Measurements from ENCODE around the gene RTEL1. TPM values are rescaled to one million over a fixed set of nuclear protein-coding genes. Genes with fewer than 3 reads are reported as not detected.

Gene RTEL1
- total RNA-seq, 4 donors from 2014 or later = 8.5 to 38.3 (median 12.7) TPM

- WGBS, 2 donors = 30 to 44% methylated on average over 16 to 40 of the region's 47 CpGs
- intact Hi-C loops (cut with DNase I; ENCODE audit: low total_unique reads) = no loop called here
- peak overlapping the region; percentile 17 for H3K4me3 ChIP-seq (ENCODE audit: low read depth, poor library complexity, severe bottlenecking)
- TF ChIP-seq CTCF (IDR thresholded peaks at IDR 0.05) = no peak
- no peak for TF ChIP-seq POLR2A (IDR thresholded peaks at IDR 0.05)
- DNase-seq (ENCODE audit: low spot score in 2 of 2) = peak in 1 of 2 donors; percentile 86
Observed at GRCh38 chr20:63641146-63641791, 16.8 kb upstream of the RTEL1 start.

- DNase-seq (ENCODE audit: low spot score in 2 of 2) = peak; percentile 85 to 95
- intact Hi-C loops (cut with DNase I; ENCODE audit: low total_unique reads) = no loop called here
- WGBS, 2 donors = 4% methylated on average over 9 to 23 of the region's 86 CpGs
- H3K4me3 ChIP-seq (ENCODE audit: low read depth, poor library complexity, severe bottlenecking) = no peak overlapping the region
- TF ChIP-seq CTCF (IDR thresholded peaks at IDR 0.05) = peak in 1 of 3 donors; percentile 12
- no peak for TF ChIP-seq POLR2A (IDR thresholded peaks at IDR 0.05)
Observed at GRCh38 chr20:63641792-63642523, 16.2 kb upstream of the RTEL1 start.

- no peak overlapping the region for H3K4me3 ChIP-seq (ENCODE audit: low read depth, poor library complexity, severe bottlenecking)
- 43 to 58% methylated on average over 22 to 27 of the region's 29 CpGs for WGBS, 2 donors
- intact Hi-C loops (cut with DNase I; ENCODE audit: low total_unique reads) = no loop called here
- TF ChIP-seq POLR2A (IDR thresholded peaks at IDR 0.05) (no peak), CTCF (IDR thresholded peaks at IDR 0.05) (no peak)
- DNase-seq (ENCODE audit: low spot score in 2 of 2) = no peak
Observed at GRCh38 chr20:63642527-63643247, 15.4 kb upstream of the RTEL1 start.

GRCh38 chr20:63643499-63643898 lies 14.6 kb upstream of the RTEL1 start:
- no peak for DNase-seq (ENCODE audit: low spot score in 2 of 2)
- 87 to 91% methylated on average over 10 of the region's 10 CpGs for WGBS, 2 donors
- no peak overlapping the region for H3K4me3 ChIP-seq (ENCODE audit: low read depth, poor library complexity, severe bottlenecking)
- intact Hi-C loops (cut with DNase I; ENCODE audit: low total_unique reads) = no loop called here
- TF ChIP-seq CTCF (IDR thresholded peaks at IDR 0.05) (no peak), POLR2A (IDR thresholded peaks at IDR 0.05) (no peak)

GRCh38 chr20:63643946-63644345 lies 14.2 kb upstream of the RTEL1 start:
- H3K4me3 ChIP-seq (ENCODE audit: low read depth, poor library complexity, severe bottlenecking) = no peak overlapping the region
- DNase-seq (ENCODE audit: low spot score in 2 of 2) = no peak
- no peak for TF ChIP-seq CTCF (IDR thresholded peaks at IDR 0.05)
- TF ChIP-seq POLR2A (IDR thresholded peaks at IDR 0.05) = no peak
- 93 to 98% methylated on average over 9 to 15 of the region's 15 CpGs for WGBS, 2 donors
- intact Hi-C loops (cut with DNase I; ENCODE audit: low total_unique reads) = no loop called here

All from lower leg skin (tissue), 4 donors.